Astrocyte (in vitro differentiated cells and primary cell): ENCODE data around the gene SMOC2.

ENCODE experiments used
- CTCF ChIP-seq: IDR thresholded peaks from 2 replicates; pipeline ENCODE4 v1.5.1; 2011; ENCODE audit warnings: low read depth, mild to moderate bottlenecking, inconsistent platforms, low read length, moderate library complexity; ENCODE audit not compliant: insufficient read depth
- EZH2 ChIP-seq: IDR thresholded peaks from 2 replicates; pipeline ENCODE4 v1.6.1; 2012; ENCODE audit warnings: mild to moderate bottlenecking, low read length, inconsistent platforms; ENCODE audit not compliant: insufficient read depth

GRCh38 chr6:168578036-168578435 is 137.1 kb downstream of the SMOC2 start:
- no peak for TF ChIP-seq CTCF
- no peak for TF ChIP-seq EZH2
